HG03095 (cell line): Measurements from ENCODE around the gene RPL7A.
"Not testable (repeated sequence)": the region's sequence is repeated elsewhere in the genome, so short reads cannot be mapped to it uniquely, and the experiment has no call there.

Source experiments
- ATAC-seq: cut with Tn5 transposase; IDR thresholded peaks from one replicate; pipeline ENCODE4 v1.9.1; 2021; ENCODE audit warnings: moderate library complexity; ENCODE audit not compliant: unreplicated experiment

The RPL7A gene

GRCh38 chr9:133366435-133366834 lies 18.4 kb downstream of the RPL7A start:
- no peak for ATAC-seq

- no peak for ATAC-seq
These were observed 19.2 kb downstream of the RPL7A start for GRCh38 chr9:133367221-133367620.

GRCh38 chr9:133367778-133368177 lies 19.8 kb downstream of the RPL7A start:
- ATAC-seq = no peak

- ATAC-seq = no peak
These were observed 20.3 kb downstream of the RPL7A start for GRCh38 chr9:133368249-133368881.

- no peak for ATAC-seq
These were observed 21.4 kb downstream of the RPL7A start for GRCh38 chr9:133369422-133369821.

GRCh38 chr9:133369933-133370332 lies 21.9 kb downstream of the RPL7A start:
- ATAC-seq = no peak

- no peak for ATAC-seq
These were observed 22.7 kb downstream of the RPL7A start for GRCh38 chr9:133370685-133371084.

- no peak for ATAC-seq
These were observed 23.3 kb downstream of the RPL7A start for GRCh38 chr9:133371261-133371711.

GRCh38 chr9:133372144-133372543 lies 24.1 kb downstream of the RPL7A start:
- ATAC-seq = no peak

- ATAC-seq = no peak
These were observed 26.6 kb downstream of the RPL7A start for GRCh38 chr9:133374612-133375115.

- ATAC-seq = peak; percentile 10
These were observed 27.2 kb downstream of the RPL7A start for GRCh38 chr9:133375116-133375723.

GRCh38 chr9:133375724-133376654 lies 28.0 kb downstream of the RPL7A start, which contains the start of the genes STKLD1 and SURF4:
Gene STKLD1, plus strand, starts transcription at chr9:133376366. Its CDS starts 108 bp downstream, at chr9:133376474.
Gene SURF4, minus strand, starts transcription at chr9:133376060. Its CDS starts 91 bp downstream, at chr9:133375969.
- peak; percentile 86 for ATAC-seq

- not testable (repeated sequence) for ATAC-seq
These were observed 29.3 kb downstream of the RPL7A start for GRCh38 chr9:133377280-133377679.

- no peak for ATAC-seq
These were observed 29.8 kb downstream of the RPL7A start for GRCh38 chr9:133377721-133378216.

GRCh38 chr9:133378408-133378962 lies 30.5 kb downstream of the RPL7A start:
- ATAC-seq = no peak

GRCh38 chr9:133379153-133380086 lies 31.4 kb downstream of the RPL7A start:
- ATAC-seq = no peak

GRCh38 chr9:133380734-133381133 lies 32.7 kb downstream of the RPL7A start:
- no peak for ATAC-seq

- no peak for ATAC-seq
These were observed 34.6 kb downstream of the RPL7A start for GRCh38 chr9:133382507-133383141.

- ATAC-seq = no peak
These were observed 35.4 kb downstream of the RPL7A start for GRCh38 chr9:133383438-133383837.
